GM19351 (cell line): ENCODE measurements around the gene COLEC11.

Source experiments
- ATAC-seq: cut with Tn5 transposase; IDR thresholded peaks from one replicate; pipeline ENCODE4 v1.9.1; 2021; ENCODE audit warnings: mild to moderate bottlenecking, moderate library complexity; ENCODE audit not compliant: unreplicated experiment

The COLEC11 gene

GRCh38 chr2:3584608-3585260, 10.2 kb upstream of the COLEC11 start:
- no peak for ATAC-seq

- ATAC-seq: no peak
Measured at GRCh38 chr2:3585261-3586109, 9.4 kb upstream of the COLEC11 start.

- no peak for ATAC-seq
Measured at GRCh38 chr2:3586220-3586619, 8.7 kb upstream of the COLEC11 start.

- no peak for ATAC-seq
Measured at GRCh38 chr2:3587021-3587420, 7.9 kb upstream of the COLEC11 start.

- ATAC-seq: no peak
Measured at GRCh38 chr2:3587432-3587831, 7.5 kb upstream of the COLEC11 start.

GRCh38 chr2:3588084-3588483, 6.8 kb upstream of the COLEC11 start:
- ATAC-seq: no peak

- no peak for ATAC-seq
Measured at GRCh38 chr2:3589086-3589485, 5.8 kb upstream of the COLEC11 start.

GRCh38 chr2:3595404-3595803, 492 bp downstream of the COLEC11 start:
- ATAC-seq: no peak

GRCh38 chr2:3595985-3596384, 1.1 kb downstream of the COLEC11 start:
- ATAC-seq: peak; percentile 94

GRCh38 chr2:3596901-3597417, 2.0 kb downstream of the COLEC11 start:
- ATAC-seq: no peak

- ATAC-seq: peak; percentile 50
Measured at GRCh38 chr2:3597567-3597966, 2.7 kb downstream of the COLEC11 start.

- no peak for ATAC-seq
Measured at GRCh38 chr2:3598197-3598910, 3.4 kb downstream of the COLEC11 start.

- ATAC-seq: no peak
Measured at GRCh38 chr2:3598912-3599854, 4.3 kb downstream of the COLEC11 start.

GRCh38 chr2:3600256-3600855, 5.4 kb downstream of the COLEC11 start:
- ATAC-seq: no peak

GRCh38 chr2:3601561-3602271, 6.8 kb downstream of the COLEC11 start:
- no peak for ATAC-seq

GRCh38 chr2:3602553-3603339, 7.8 kb downstream of the COLEC11 start:
- ATAC-seq: no peak

GRCh38 chr2:3603536-3604206, 8.8 kb downstream of the COLEC11 start:
- no peak for ATAC-seq
